ENCODE results near the gene IL9R.

- TF ChIP-seq, protein P1, sequence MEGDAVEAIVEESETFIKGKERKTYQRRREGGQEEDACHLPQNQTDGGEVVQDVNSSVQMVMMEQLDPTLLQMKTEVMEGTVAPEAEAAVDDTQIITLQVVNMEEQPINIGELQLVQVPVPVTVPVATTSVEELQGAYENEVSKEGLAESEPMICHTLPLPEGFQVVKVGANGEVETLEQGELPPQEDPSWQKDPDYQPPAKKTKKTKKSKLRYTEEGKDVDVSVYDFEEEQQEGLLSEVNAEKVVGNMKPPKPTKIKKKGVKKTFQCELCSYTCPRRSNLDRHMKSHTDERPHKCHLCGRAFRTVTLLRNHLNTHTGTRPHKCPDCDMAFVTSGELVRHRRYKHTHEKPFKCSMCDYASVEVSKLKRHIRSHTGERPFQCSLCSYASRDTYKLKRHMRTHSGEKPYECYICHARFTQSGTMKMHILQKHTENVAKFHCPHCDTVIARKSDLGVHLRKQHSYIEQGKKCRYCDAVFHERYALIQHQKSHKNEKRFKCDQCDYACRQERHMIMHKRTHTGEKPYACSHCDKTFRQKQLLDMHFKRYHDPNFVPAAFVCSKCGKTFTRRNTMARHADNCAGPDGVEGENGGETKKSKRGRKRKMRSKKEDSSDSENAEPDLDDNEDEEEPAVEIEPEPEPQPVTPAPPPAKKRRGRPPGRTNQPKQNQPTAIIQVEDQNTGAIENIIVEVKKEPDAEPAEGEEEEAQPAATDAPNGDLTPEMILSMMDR (IDR thresholded peaks at IDR 0.05; ENCODE audit: low read depth, low read length) = no peak
- no peak for TF ChIP-seq EZH2phosphoT487 (IDR thresholded peaks at IDR 0.05; ENCODE audit: low read depth)
Observed at GRCh38 chrX:155998761-155999510, 1.4 kb downstream of the IL9R start.

Data from OCI-LY3 (cell line).